Endometrial microvascular endothelial cells (primary cell): Measurements from ENCODE around the gene AGRP. TPM values are rescaled to one million over a fixed set of nuclear protein-coding genes. Genes with fewer than 3 reads are reported as not detected.
"Not testable (repeated sequence)": the region's sequence is repeated elsewhere in the genome, so short reads cannot be mapped to it uniquely, and the experiment has no call there.

Experiments
- in situ Hi-C: cut with HindIII; loops from 2 replicates; pipeline ENCODE4 v1.10.0; 2017; ENCODE audit warnings: low sequenced_read_pairs, low pct_unique_long_range_greater_than_20kb; ENCODE audit errors: inconsistent ontology term
- total RNA-seq: library from RNA; depleted of rRNA; stranded (reverse); fragments of >200 nt; gene quantifications from one replicate; pipeline ENCODE4 v1.2.3, GENCODE V29; 2015; ENCODE audit errors: inconsistent ontology term

The AGRP gene
- total RNA-seq, 1 donor from 2014 or later: not detected

DNA sequence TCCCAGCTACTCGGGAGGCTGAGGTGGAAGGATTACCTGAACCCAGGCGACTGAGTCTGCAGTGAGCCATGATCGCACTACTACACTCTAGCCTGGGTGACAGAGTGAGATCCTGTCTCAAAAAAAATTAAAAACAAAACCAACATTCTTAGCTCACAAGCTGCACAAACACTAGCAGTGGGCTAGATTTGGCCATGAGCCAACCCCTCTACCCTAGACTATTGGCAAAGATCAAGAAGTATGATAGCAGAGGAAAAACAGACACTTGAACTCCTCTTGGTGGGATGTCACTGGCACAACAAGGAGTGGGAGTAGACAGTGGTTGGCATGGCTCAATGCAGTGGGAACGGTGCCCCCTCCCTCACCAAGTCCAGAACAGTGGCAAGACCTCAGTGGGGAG lies 25.7 kb upstream of the AGRP start:
- in situ Hi-C loops: no loop called here

GRCh38 chr16:67506468-67506867 lies 23.1 kb upstream of the AGRP start:
- in situ Hi-C loops: no loop called here

DNA sequence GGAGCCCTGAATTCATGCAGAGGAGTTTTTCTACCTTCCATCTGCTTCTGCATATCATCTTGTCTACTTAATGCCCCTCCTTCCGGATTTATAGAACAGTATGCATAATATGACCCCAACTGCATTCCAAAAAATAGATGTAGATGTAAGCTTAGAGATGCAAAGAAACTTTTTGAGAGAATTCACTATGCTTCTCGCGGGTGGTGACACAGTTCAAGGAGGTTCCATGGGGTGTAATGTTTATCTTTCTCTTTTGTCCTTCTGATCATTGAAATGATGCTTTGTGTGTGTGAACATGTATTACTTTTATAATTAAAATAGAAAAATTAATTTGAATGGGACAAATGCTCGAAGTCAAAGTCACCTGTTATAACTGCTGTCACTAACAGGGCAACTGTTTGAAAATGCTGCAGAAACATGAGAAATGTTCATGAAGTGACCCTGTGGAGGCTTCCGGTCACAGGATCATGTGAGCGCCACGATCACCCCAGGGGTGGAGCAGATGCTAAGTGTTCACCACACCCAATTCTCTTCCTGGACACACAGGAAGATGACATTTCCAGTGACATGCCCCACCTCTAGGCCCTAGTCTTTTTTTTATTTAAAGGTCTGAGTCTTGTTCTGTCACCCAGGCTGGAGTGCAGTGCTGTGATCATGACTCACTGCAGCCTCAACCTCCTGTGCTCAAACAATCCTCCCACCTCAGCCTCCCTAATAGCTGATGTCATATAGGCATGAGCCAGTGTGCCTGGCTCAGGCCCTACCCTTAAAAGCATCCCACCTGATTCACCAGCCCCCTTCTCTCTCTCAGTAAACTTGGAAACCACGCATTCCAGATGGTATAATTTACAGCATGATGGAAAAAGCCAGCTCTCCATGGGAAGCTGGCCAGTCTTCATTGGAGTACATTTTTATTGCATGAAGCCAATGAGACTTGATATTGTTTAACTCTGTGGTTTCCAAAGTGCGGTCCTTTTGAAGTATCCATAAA lies 21.0 kb upstream of the AGRP start:
- in situ Hi-C loops: no loop called here

DNA sequence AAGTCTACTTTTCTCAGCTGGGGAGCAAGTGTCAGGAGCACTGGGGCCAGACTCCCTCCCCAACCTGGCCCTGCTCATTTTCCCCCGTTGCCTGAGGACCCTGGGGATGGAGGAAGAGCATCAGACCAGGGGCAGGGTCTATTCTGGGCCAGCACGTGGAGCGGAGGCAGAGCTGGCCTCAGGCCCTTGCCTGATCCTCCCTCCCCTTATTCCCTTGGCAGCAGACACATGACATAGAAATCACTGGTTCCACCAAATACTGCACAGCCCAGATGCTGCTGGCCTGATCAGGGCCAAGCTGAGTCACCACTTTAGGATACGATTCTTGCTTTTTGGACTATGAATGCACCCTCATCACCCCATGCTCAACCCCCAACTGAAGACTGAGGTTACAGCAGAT lies 15.8 kb upstream of the AGRP start:
- in situ Hi-C loops: no loop called here

DNA sequence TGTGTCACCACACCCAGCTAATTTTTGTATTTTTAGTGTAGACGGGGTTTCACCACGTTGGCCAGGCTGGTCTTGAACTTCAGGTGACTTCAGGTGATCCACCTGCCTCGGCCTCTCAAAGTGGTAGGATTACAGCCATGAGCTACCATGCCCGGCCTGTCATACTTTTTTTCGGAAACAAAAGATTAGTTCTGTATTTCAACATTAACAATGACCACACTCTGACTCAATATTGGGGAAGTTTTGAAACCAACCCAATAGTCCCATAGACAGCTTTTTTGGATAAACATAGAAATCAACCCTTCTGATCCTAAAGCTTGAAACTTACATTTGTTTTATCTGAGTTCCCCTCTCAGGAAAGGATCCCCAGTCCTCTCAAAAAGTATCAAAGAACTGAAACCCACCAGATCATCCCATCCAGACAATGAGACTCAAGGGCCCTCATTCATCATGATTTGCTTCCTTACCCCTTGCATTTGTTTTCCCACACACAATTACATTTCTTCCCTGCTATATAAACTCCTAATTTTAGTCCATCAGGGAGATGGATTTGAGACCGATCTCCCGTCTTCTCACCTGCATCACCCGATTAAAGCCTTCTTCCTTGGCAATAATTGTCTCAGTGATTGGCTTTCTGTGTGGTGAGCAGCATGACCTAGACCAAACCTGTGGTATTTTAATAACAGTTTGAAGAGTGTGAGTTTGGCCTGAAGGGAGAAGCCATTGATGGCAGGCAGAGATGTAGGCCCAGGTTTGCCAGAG lies 7.2 kb upstream of the AGRP start:
- in situ Hi-C loops: no loop called here

DNA sequence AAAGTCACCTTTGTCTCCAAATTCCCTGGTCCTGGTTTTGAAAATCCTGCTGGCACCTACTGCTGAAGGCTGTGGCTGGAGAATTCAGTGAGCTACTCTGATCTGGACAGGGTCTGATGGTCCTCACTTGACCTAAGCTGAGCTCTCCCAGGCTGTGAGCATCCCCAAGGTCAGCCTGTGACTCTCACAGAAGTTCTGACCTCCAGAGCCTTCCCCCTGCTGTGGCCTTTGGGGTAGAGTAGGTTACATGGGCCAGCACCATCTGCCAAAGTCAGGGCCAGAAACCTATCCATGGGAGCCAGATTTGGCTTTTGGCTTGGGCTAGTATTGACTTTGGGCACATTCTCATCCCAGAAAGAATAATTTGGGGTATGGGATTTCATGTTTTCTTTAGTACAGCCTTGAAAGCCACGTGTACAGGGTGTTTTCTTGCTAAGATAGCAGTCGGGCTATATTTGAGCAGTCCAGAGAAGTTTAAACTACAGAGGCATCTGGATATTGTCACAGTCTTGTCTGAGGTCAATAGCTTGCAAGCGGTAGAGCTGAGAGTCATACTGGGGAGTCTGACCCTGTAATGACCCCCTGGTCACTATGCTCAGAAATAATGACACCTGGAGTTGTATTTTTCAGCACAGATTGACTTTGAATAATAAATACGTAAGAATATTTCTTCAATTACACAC lies 6.2 kb upstream of the AGRP start:
- in situ Hi-C loops: no loop called here

DNA sequence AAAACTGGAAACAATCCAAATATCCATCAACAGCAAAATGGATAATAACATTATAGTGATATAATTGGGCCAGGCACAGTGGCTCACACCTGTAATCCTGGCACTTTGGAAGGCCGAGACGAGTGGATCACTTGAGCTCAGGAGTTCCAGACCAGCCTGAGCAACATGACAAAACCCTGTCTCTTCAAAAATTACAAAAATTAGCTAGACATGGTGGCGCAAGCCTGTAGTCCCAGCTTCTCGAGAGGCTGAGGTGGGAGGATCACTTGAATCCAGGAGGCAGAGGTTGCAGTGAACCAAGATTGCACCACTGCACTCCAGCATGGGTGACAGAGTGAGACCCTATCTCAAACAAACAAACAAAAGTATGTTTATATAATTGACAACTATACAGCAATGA lies 4.2 kb upstream of the AGRP start:
- in situ Hi-C loops: not testable (repeated sequence)

DNA sequence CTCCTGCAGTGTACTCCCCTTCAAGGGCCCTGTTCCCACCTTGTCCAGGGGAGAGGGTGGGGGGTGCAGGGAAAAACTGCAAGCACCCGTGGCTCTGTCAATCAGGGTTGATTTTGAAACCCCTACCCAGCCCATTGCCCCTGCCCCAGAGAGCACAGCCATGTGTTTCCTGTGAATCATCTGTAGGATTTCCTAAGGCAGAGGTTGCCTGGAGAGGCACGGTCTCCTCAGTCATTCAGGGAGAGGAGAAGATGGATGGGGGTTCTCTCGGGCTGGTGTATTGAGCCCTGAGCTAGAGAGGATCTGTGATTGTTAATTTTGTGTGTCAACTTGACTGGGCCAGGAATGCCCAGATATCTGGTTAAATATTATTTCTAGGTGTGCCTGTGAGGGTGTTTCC lies 3.5 kb upstream of the AGRP start:
- in situ Hi-C loops: no loop called here

GRCh38 chr16:67483731-67484525 lies 581 bp upstream of the AGRP start:
- in situ Hi-C loops: no loop called here

DNA sequence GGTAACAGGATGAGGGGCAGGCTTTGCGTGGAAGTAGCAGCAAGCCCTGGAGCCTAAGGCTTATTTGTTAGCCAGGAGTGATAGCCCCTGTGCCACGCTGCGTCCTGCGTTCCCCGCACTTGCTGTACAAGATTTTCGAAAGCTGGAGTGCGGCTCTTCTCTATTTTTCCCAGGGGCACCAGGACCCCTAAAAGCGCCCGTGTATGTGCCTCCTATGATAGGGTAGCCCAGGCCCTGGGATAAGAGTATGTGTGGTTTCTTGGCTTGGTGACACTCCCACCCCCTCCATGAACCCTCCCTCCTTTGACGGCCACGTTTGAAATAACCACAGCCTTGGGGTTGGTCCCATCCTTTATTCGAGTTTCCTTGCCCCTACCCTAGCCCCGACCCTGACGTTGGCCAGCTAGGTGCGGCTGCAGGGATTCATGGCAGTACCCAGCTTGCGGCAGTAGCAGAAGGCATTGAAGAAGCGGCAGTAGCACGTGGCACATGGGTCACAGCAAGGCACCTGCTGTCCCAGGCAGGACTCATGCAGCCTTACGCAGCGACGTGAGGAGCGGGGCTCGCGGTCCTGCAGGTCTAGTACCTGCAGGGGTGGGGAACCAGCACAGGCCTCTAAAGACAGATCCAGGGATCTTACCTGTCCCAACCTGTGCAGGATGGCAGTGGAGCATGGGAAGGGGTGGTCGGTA lies 968 bp downstream of the AGRP start:
- in situ Hi-C loops: no loop called here

DNA sequence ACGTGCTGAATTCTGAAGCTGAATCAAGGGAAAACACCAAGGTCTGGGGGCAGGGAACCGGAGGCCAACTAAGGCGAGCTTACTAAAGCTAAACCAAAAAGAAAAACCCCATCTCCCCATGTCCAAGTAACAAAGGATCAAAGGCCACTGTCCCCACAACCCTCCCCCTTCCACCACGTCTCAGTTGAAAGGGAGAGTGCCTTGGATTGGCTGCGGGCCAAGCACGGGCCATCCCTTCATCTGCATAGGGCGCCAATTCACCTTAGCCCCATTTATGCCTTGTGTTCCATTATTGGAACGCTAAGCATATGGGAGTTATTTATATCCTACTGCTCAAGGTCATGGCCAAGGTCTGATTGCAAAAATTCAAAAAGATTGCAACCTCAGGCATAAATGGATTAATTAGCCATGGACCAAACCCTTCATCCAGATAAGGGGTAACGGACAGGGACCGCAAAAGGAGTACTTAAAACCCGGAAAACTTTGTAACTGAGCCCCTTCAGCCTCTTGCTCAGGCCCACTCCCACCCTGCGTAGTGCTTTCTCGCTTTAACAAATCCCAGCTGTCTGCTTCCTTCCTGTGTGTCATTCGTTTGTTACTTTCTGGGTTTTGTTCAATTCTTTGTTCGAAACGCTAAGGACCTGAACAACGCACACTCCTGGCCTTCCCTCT lies 1.6 kb downstream of the AGRP start:
- in situ Hi-C loops: no loop called here

- in situ Hi-C loops: no loop called here
These were observed 2.4 kb downstream of the AGRP start, which contains the start of gene ATP6V0D1 for GRCh38 chr16:67480833-67481560. TSS of gene ATP6V0D1 (minus strand) at chr16:67481157. CDS start at chr16:67481086, 71 bp downstream.

GRCh38 chr16:67477960-67478554 lies 5.3 kb downstream of the AGRP start:
- in situ Hi-C loops: no loop called here

GRCh38 chr16:67474551-67475455 lies 8.5 kb downstream of the AGRP start:
- in situ Hi-C loops: no loop called here

GRCh38 chr16:67471758-67472384 lies 11.5 kb downstream of the AGRP start:
- in situ Hi-C loops: no loop called here
